GM12872 (cell line): ENCODE results near the gene SUGCT.

Source experiments
- CTCF ChIP-seq: IDR thresholded peaks from 3 replicates; pipeline ENCODE4 v1.5.1; 2011; ENCODE audit warnings: low read depth, mild to moderate bottlenecking, low read length, moderate library complexity; ENCODE audit not compliant: insufficient read depth

SUGCT gene

GRCh38 chr7:40889539-40889938 lies 754.7 kb downstream of the SUGCT start:
- no peak for TF ChIP-seq CTCF

GRCh38 chr7:40890088-40890692 lies 755.4 kb downstream of the SUGCT start:
- TF ChIP-seq CTCF: no peak

DNA sequence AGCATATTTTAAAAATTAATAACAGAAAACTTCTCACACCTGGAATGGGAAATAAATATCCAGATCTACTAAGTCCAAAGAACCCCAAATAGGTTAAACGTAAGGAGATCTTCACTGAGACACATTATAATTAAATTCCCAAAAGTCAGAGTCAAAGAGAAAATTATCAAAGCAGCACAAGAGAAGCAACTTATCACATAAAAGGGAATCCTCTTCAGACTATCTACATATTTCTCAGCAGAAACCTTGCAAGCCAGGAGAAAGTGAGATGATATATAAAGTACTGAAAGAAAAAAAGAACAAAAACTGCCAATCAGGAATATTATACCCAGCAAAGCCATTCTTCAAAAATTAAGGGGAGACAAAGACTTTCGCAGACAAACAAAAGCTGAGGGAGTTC lies 756.4 kb downstream of the SUGCT start:
- TF ChIP-seq CTCF: no peak

DNA sequence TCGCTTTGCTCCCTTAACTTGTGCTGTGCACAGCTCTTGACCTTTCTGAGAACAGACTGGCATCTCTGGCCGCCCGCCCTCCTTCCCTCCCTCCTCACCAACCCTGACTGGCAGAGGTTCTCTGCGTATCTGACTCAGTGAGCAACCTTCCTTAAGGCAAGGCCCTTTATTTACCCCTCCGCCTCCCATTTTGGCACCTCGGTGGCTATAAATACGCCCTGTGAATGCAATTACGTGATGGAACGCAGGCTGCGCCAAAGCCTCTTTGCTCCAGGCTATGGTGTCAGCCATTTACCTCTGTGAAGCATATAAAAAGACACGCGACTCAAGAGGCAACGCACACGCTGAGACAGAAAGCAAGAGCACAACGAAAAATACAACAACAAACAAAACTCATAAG lies 764.3 kb downstream of the SUGCT start:
- TF ChIP-seq CTCF: no peak

DNA sequence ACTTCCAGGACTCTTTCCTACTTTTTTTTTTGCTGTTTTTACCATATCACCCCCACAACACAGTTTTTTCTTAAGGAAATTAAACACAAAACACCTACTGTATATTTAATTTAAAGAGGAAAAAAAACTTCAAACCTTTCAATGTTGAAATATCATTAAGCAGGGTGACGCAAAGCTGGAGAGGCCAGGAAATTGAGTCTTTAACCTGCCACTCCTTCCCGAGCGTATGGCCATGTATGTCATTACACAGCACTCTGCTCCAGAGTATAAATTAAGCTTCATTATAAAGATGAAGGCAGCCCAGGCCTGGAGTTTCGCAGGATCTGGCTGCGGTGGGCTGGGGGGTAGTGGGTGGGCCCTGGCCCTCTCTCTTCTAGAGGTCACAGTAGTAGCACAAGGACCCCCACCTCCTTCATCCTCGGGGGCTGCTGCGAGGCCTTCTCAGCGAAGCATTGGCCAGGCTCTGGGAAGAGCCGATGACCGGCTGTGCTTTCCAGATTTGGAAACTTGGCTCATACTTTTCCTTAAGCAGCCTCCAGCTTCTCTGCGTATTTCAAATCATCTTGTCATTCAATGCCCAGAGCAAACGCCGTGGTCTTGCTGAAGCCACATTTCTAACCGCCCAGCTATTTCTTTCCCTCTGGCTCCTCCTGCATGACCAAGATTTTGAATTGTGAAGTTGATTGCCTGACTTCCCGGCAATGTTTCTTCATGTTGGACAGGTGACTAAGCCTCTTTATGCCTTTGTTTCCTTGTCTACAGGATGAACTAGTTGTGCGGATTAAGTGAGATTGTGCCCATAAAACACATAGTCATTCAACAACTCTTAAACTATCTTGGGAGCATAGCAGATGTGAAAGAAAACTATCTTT lies 765.1 kb downstream of the SUGCT start:
- TF ChIP-seq CTCF: no peak

DNA sequence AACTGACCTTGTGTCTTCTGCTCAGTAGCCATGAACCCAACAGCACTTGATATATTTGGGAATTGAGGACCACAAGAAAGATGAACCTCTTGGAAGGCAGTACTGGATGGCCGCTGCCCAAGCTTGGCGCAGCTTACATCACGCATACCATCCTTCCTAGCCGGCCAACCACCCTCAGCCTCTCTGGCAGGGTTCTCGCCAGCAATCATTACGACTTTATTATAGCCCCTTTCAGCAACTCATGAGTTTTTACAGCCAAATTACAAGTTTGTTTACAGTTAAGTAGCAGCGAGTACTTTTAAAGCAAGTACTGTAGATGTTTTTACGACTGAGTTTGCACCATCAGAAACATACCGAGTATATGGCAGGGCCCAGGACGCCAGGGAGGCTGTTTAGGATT lies 769.1 kb downstream of the SUGCT start:
- no peak for TF ChIP-seq CTCF

GRCh38 chr7:40907286-40907685 lies 772.5 kb downstream of the SUGCT start:
- TF ChIP-seq CTCF: no peak
